A549 treated with CpdA at 1 μM for 4 hours (cell line): Measurements from ENCODE around the gene LMLN. TPM values are rescaled to one million over a fixed set of nuclear protein-coding genes. Genes with fewer than 3 reads are reported as not detected.

Source experiments
- total RNA-seq: library from RNA; stranded (reverse); fragments of 200-300 nt; extraction: Qiagen RNA extraction; gene quantifications from 5 replicates; pipeline ENCODE4 v1.2.3, GENCODE V29; 2022; ENCODE audit warnings: low read depth

The LMLN gene, protein sequence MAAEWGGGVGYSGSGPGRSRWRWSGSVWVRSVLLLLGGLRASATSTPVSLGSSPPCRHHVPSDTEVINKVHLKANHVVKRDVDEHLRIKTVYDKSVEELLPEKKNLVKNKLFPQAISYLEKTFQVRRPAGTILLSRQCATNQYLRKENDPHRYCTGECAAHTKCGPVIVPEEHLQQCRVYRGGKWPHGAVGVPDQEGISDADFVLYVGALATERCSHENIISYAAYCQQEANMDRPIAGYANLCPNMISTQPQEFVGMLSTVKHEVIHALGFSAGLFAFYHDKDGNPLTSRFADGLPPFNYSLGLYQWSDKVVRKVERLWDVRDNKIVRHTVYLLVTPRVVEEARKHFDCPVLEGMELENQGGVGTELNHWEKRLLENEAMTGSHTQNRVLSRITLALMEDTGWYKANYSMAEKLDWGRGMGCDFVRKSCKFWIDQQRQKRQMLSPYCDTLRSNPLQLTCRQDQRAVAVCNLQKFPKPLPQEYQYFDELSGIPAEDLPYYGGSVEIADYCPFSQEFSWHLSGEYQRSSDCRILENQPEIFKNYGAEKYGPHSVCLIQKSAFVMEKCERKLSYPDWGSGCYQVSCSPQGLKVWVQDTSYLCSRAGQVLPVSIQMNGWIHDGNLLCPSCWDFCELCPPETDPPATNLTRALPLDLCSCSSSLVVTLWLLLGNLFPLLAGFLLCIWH
- total RNA-seq, result 1.7 to 2.6 TPM (median 2.3 TPM) in 5 replicates

DNA sequence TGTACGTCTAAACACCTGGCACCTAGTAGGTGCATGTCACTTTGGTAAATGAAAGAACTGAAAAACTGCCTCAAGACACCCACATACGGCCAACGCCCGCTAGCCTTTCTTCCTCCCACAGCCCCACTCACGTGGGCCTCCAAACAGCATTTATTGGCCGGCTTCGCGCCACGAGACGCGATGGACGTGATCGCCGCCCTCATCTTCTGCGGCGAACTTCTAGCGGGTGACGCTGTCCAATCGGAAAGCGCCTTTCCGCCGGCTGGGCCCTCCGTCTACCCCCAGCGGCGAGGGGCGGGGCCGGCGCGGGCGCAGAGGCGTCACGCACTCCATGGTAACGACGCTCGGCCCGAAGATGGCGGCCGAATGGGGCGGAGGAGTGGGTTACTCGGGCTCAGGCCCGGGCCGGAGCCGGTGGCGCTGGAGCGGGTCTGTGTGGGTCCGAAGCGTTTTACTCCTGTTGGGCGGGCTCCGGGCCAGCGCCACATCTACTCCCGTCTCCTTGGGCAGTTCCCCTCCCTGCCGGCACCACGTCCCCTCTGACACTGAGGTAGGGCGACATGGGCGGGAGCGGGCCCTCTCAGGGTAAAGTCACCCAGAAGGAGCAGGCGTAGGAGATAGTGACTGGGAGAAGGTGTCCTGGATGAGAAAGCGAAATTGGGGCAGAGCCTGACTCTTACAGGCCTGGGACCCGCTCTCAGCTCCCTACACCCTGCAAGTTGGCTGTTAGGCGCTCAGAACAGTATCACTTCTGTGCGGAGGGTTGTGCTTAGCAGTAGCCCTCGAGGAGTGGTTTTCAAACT is at the start of gene LMLN:
Gene LMLN (plus strand): TSS at position 327 of the 803 bp plus-strand sequence. CDS start 29 bp downstream, at position 356.

GRCh38 chr3:197949778-197950676 is 10.0 kb upstream of the LMLN start, which contains the start of gene RPL35A:
Gene RPL35A (plus strand): TSS chr3:197950190. CDS start chr3:197950968, 778 bp downstream.

Other genes starting within 250 kb of the LMLN start
- 7.3 to 10.9 TPM (median 8.4 TPM) in 5 replicates for gene RUBCN, start 223.3 kb upstream of the LMLN start, total RNA-seq
- gene FYTTD1, start 210.3 kb upstream of the LMLN start, total RNA-seq, result 23.6 to 35.2 TPM (median 28.1 TPM) in 5 replicates
- gene LRCH3, start 169.0 kb upstream of the LMLN start, total RNA-seq, result 13.2 to 24.1 TPM (median 15.4 TPM) in 5 replicates
- gene RPL35A, start 10.0 kb upstream of the LMLN start, total RNA-seq, result 1,027 to 1,152 TPM (median 1,082 TPM) in 5 replicates